Endothelial cell of umbilical vein (primary cell): ENCODE results near the gene CLSTN1.

Experiments
- CTCF ChIP-seq, 2 donors: IDR thresholded peaks; 1 replicate in 1 of 2; 2 replicates in 1 of 2; pipeline ENCODE4 v1.5.1; 2011; ENCODE audit warnings: low read length in 2 of 2, mild to moderate bottlenecking in 2 of 2, moderate library complexity in 2 of 2, control low read depth in 1 of 2, inconsistent platforms in 1 of 2, low read depth in 1 of 2; ENCODE audit not compliant: insufficient read depth in 1 of 2; ENCODE audit errors: extremely low read depth in 1 of 2
- EZH2 ChIP-seq: IDR thresholded peaks from 2 replicates; pipeline ENCODE4 v1.6.1; 2012; ENCODE audit warnings: borderline replicate concordance, low read depth, mild to moderate bottlenecking, moderate library complexity, low read length, inconsistent platforms; ENCODE audit not compliant: severe bottlenecking
- FOS ChIP-seq: IDR thresholded peaks from 2 replicates; pipeline ENCODE4 v1.6.1; 2011; ENCODE audit warnings: mild to moderate bottlenecking, low read length, moderate library complexity, borderline replicate concordance; ENCODE audit not compliant: insufficient read depth
- GATA2 ChIP-seq: IDR thresholded peaks from 2 replicates; pipeline ENCODE4 v1.7.0; 2011; ENCODE audit warnings: low read depth, mild to moderate bottlenecking, moderate library complexity, mixed read lengths, low read length; ENCODE audit not compliant: insufficient read length, insufficient read depth
- JUN ChIP-seq: IDR thresholded peaks from 2 replicates; pipeline ENCODE4 v1.6.1; 2011; ENCODE audit warnings: borderline replicate concordance, low read depth; ENCODE audit not compliant: insufficient read length, insufficient read depth
- MAX ChIP-seq: IDR thresholded peaks from 2 replicates; pipeline ENCODE4 v1.6.1; 2011; ENCODE audit not compliant: insufficient read depth, insufficient read length
- MYC ChIP-seq: IDR thresholded peaks from one replicate; pipeline ENCODE4 v1.6.1; 2011; ENCODE audit warnings: mild to moderate bottlenecking, low read depth, low read length
- POLR2A ChIP-seq: IDR thresholded peaks from 2 replicates; pipeline ENCODE4 v1.6.1; 2012; ENCODE audit warnings: low read depth, mild to moderate bottlenecking, control low read depth, low read length
- POLR2AphosphoS5 ChIP-seq: IDR thresholded peaks from 2 replicates; pipeline ENCODE4 v1.6.1; 2012; ENCODE audit warnings: low read depth, mild to moderate bottlenecking, control low read depth, low read length, moderate library complexity; ENCODE audit not compliant: insufficient read depth

GRCh38 chr1:9680091-9680490 lies 143.7 kb downstream of the CLSTN1 start:
- TF ChIP-seq CTCF (IDR thresholded peaks at IDR 0.05; ENCODE audit: extremely low read depth in 1 of 2, insufficient read depth in 1 of 2, low read depth in 1 of 2, low read length in 2 of 2) (no peak), POLR2AphosphoS5 (no peak), POLR2A (no peak), MAX (no peak), EZH2 (no peak), GATA2 (no peak), FOS (no peak), MYC (no peak), JUN (no peak)
